Kidney (tissue), 14 donors: ENCODE measurements around the gene KIF14. TPM values are rescaled to one million over a fixed set of nuclear protein-coding genes. Genes with fewer than 3 reads are reported as not detected.

Experiments
- DNase-seq, 5 donors: peaks; one replicate each; pipeline ENCODE4 v3.0.0-alpha.2; 2013 to 2020
- FAIRE-seq: peaks from 2 replicates; lab custom pipeline; 2012; peaks lifted over from hg19 to GRCh38; lab: Jason Lieb, UNC
- H3K27ac ChIP-seq, 2 donors: one replicate each; pipeline ENCODE4 v1.7.0; 2013; ENCODE audit warnings: low read depth in 2 of 2, low read length in 2 of 2, inconsistent platforms in 1 of 2
- H3K27me3 ChIP-seq: one replicate; pipeline ENCODE4 v1.7.1; 2013; ENCODE audit warnings: low read length, inconsistent platforms; ENCODE audit not compliant: control insufficient read depth, insufficient read depth
- H3K36me3 ChIP-seq, 3 donors: one replicate each; pipeline versions ENCODE4 v1.7.0 to v1.7.1; 2013; ENCODE audit warnings: low read length in 3 of 3, control low read depth in 1 of 3, inconsistent platforms in 1 of 3; ENCODE audit not compliant: insufficient read depth in 3 of 3, control insufficient read depth in 2 of 3
- H3K4me1 ChIP-seq, 3 donors: one replicate each; pipeline versions ENCODE4 v1.7.0 to v1.7.1; 2013; ENCODE audit warnings: low read length in 3 of 3, inconsistent platforms in 1 of 3, low read depth in 1 of 3; ENCODE audit not compliant: control insufficient read depth in 2 of 3, insufficient read depth in 2 of 3
- H3K4me3 ChIP-seq, 3 donors: one replicate each; pipeline versions ENCODE4 v1.7.0 to v1.8.1; 2013; ENCODE audit warnings: low read length in 3 of 3, control low read depth in 1 of 3, inconsistent platforms in 1 of 3
- H3K9ac ChIP-seq, 3 donors: one replicate each; pipeline versions ENCODE4 v1.7.0 to v1.7.1; 2013; ENCODE audit warnings: low read length in 3 of 3, control low read depth in 1 of 3, inconsistent platforms in 1 of 3
- H3K9me3 ChIP-seq, 3 donors: one replicate each; pipeline versions ENCODE4 v1.7.0 to v1.7.1; 2013; ENCODE audit warnings: low read length in 3 of 3, control low read depth in 1 of 3, inconsistent platforms in 1 of 3; ENCODE audit not compliant: control insufficient read depth in 2 of 3, insufficient read depth in 1 of 3
- CTCF ChIP-seq: IDR thresholded peaks from 3 replicates; pipeline ENCODE4 v1.5.1; 2012; ENCODE audit warnings: mild to moderate bottlenecking, moderate library complexity, borderline replicate concordance; ENCODE audit not compliant: insufficient read depth; ENCODE audit errors: extremely low read depth
- intact Hi-C: fragments of 100-400 bp; cut with DNase I; formaldehyde crosslinking; loops from one replicate; pipeline ENCODE4 v1.11.1; 2022
- polyA plus RNA-seq: library from polyadenylated mRNA; stranded (reverse); fragments of 350-450 nt; fragmentation: Illumina TruSeq; extraction: RNeasy Lipid Tissue Mini Kit (QIAGEN cat#74804); gene quantifications from one replicate; pipeline ENCODE4 v1.2.3, GENCODE V29; 2014; ENCODE audit warnings: low read depth, low replicate concordance; ENCODE audit not compliant: insufficient read depth
- total RNA-seq: library from RNA; stranded (reverse); fragmentation: NEBNext Ultra II Directional; extraction: Animal tissue kit (Norgen Biotek cat#: 25700); gene quantifications from one replicate; pipeline ENCODE4 v1.2.1, GENCODE V29; 2021
- donor health status: control.
- donor health status: control.
- donor health status: control.
- donor health status: control.
- donor health status: control.
- donor health status: DM: yes; HTN: yes; CAD: no.
- donor health status: Normal renal cell carcinoma (clear cell type).

KIF14 gene
- total and polyA plus RNA-seq, 2 donors from 2014 or later: 0.19 TPM; not detected in 1

- Histone ChIP-seq H3K4me3 (no peak overlapping the region), H3K27me3 (no peaks in the 10 kb centered on the region), H3K36me3 (no peaks in the 10 kb centered on the region), H3K9ac (no peak overlapping the region), H3K4me1 (no peaks in the 10 kb centered on the region), H3K27ac (no peak overlapping the region), H3K9me3 (no peaks in the 10 kb centered on the region)
- DNase-seq: peak in 1 of 5 donors; percentile 14
- TF ChIP-seq CTCF: no peak
- intact Hi-C loops: no loop called here
- FAIRE-seq: no peak
These were observed 31.9 kb downstream of the KIF14 start for GRCh38 chr1:200588698-200589097.

- FAIRE-seq (no peak), DNase-seq (no peak)
- H3K9ac ChIP-seq: no peak overlapping the region
- H3K9me3 ChIP-seq: no peaks in the 10 kb centered on the region
- no peaks in the 10 kb centered on the region for H3K4me1 ChIP-seq
- no peaks in the 10 kb centered on the region for H3K36me3 ChIP-seq
- H3K4me3 ChIP-seq: no peak overlapping the region
- no peak for TF ChIP-seq CTCF
- H3K27me3 ChIP-seq: no peaks in the 10 kb centered on the region
- intact Hi-C loops: no loop called here
- no peak overlapping the region for H3K27ac ChIP-seq
These were observed 56.2 kb downstream of the KIF14 start for GRCh38 chr1:200564319-200564718.

- H3K27me3 ChIP-seq: no peaks in the 10 kb centered on the region
- DNase-seq (no peak), FAIRE-seq (no peak)
- H3K4me3 ChIP-seq: no peak overlapping the region
- no peaks in the 10 kb centered on the region for H3K36me3 ChIP-seq
- no peaks in the 10 kb centered on the region for H3K9me3 ChIP-seq
- H3K9ac ChIP-seq: no peak overlapping the region
- intact Hi-C loops: no loop called here
- H3K4me1 ChIP-seq: no peaks in the 10 kb centered on the region
- TF ChIP-seq CTCF: no peak
- H3K27ac ChIP-seq: no peak overlapping the region
These were observed 58.7 kb downstream of the KIF14 start for GRCh38 chr1:200561856-200562214.

GRCh38 chr1:200558866-200559459 is 61.6 kb downstream of the KIF14 start:
- Histone ChIP-seq H3K4me1 (no peaks in the 10 kb centered on the region), H3K9ac (no peak overlapping the region), H3K36me3 (no peaks in the 10 kb centered on the region), H3K27ac (no peak overlapping the region), H3K9me3 (no peaks in the 10 kb centered on the region), H3K27me3 (no peaks in the 10 kb centered on the region), H3K4me3 (no peak overlapping the region)
- DNase-seq (peak in 2 of 5 donors; percentile 49 to 66), FAIRE-seq (peak; percentile 56)
- intact Hi-C loops: no loop called here
- peak; percentile 46 for TF ChIP-seq CTCF
